Esophagus squamous epithelium (tissue), 5 donors: ENCODE results near the gene MPLKIP. TPM values are rescaled to one million over a fixed set of nuclear protein-coding genes. Genes with fewer than 3 reads are reported as not detected.
A peak's percentile ranks its signal among the peaks of the same experiment; 100 is the strongest.
"Not testable (repeated sequence)": the region's sequence is repeated elsewhere in the genome, so short reads cannot be mapped to it uniquely, and the experiment has no call there.

Experiments used
- DNase-seq: peaks from one replicate; lab custom pipeline; 2025; lab: John Stamatoyannopoulos, UW
- H3K27ac ChIP-seq, 4 donors: fragments of 200-600 bp; sonication (generic); one replicate each; pipeline ENCODE4 v1.5.1; 2016 to 2019; ENCODE audit warnings: mild to moderate bottlenecking in 1 of 4
- H3K27me3 ChIP-seq, 4 donors: fragments of 200-600 bp; sonication (generic); 1 replicate in 3 of 4; 2 replicates in 1 of 4; pipeline versions ENCODE4 v1.5.1 to v1.6.0; 2017 to 2021; ENCODE audit warnings: antibody characterized with exemption in 1 of 4
- H3K36me3 ChIP-seq, 3 donors: fragments of 200-600 bp; sonication (generic); one replicate each; pipeline ENCODE4 v1.5.1; 2016 to 2019
- H3K4me1 ChIP-seq, 3 donors: fragments of 200-600 bp; sonication (generic); one replicate each; pipeline ENCODE4 v1.5.1; 2017 to 2019
- H3K4me3 ChIP-seq, 4 donors: fragments of 200-600 bp; sonication (generic); 1 replicate in 3 of 4; 2 replicates in 1 of 4; pipeline ENCODE4 v1.5.1; 2016 to 2019; ENCODE audit warnings: mild to moderate bottlenecking in 2 of 4, moderate library complexity in 1 of 4
- H3K9me3 ChIP-seq, 3 donors: fragments of 200-600 bp; sonication (generic); one replicate each; pipeline ENCODE4 v1.5.1; 2016 to 2019
- POLR2A ChIP-seq, 4 donors: fragments of 450-650 bp; IDR thresholded peaks; one replicate each; pipeline ENCODE4 v1.6.1; 2017; ENCODE audit warnings: antibody characterized with exemption in 4 of 4, mild to moderate bottlenecking in 4 of 4, moderate library complexity in 3 of 4
- WGBS, 2 donors: methylation state at CpG; one replicate each; pipeline ENCODE4 v1.1.5; 2018; 5-methylcytosine and 5-hydroxymethylcytosine counted together
- intact Hi-C: fragments of 100-400 bp; cut with DNase I; formaldehyde crosslinking; loops from one replicate; pipeline ENCODE4 v1.15.0; 2022
- total RNA-seq, 4 donors: library from RNA; depleted of rRNA; stranded (reverse); fragments of >200 nt; gene quantifications; one replicate each; pipeline ENCODE4 v1.1.0, GENCODE V29; 2016
- TF ChIP-seq, protein P1 (sequence below), 6 experiments: fragments of 450-650 bp in 4 of 6; fragments of 200-600 bp in 2 of 6; sonication (generic) in 2 of 6; IDR thresholded peaks; one replicate each; pipeline ENCODE4 v1.5.1; 2016 to 2019; ENCODE audit warnings: antibody characterized with exemption in 6 of 6, mild to moderate bottlenecking in 4 of 6, moderate library complexity in 4 of 6
- donor health status: DM: yes; HTN: yes; CAD: no.

MPLKIP gene
- 10 to 100 TPM; 29.8 to 43.9 (median 38.4) TPM for total RNA-seq

DNA sequence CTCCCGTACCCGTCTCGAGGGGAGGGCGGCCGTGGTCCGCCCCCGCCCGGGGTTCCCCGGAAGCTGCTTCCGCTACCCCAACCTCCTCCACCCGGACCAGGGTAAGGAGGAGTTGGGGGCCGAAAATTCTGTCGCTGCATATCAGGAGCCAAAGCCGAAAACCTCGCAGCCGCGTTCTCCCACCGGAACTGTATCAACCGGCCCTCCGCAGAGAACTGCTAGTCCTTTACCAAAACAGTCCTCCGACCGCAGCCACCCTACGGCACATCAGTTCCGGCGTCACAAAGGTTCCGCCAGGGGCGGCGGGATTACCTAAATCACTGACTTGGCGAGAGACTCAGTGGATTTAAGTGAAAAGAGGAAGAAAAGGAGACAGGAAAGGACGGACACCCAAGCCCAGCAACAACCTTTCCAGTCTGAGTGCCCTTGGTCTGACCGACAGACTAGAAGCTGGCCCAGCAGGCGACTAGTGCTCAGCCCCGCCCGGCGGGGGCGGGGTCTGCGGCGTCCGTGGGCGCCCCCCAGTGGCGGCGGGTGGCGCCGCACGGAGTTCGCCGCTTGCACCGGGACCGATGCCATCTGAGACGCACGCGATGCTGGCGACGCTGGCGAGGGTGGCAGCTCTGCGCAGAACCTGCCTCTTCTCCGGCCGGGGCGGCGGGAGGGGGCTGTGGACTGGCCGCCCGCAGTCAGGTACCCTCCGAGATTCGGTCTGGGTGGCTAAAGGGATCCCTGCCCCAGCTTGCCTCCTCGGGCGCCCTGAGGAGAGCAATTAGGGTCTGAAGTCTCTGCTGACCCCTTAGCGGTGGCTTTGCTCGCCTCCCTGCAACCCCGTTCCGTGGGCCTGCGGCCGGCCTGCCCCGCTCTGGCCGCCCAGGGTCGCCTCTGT lies at the start of gene MPLKIP, which contains the start of gene SUGCT:
Gene MPLKIP, minus strand, starts transcription at position 195 of the 889 bp plus-strand sequence. Its CDS starts 55 bp downstream, at position 140.
Gene SUGCT, plus strand, starts transcription at position 578 of the 889 bp plus-strand sequence.
- WGBS, 2 donors: 0 to 1% methylated on average over 5 to 17 of the region's 75 CpGs
- Histone ChIP-seq H3K4me3 (peak within 1 kb of the TSS; percentile 83 to 99 (median 88)), H3K4me1 (peaks cover 0 to 45% (median 18%) of the 10 kb centered on the region in 3 donors), H3K27me3 (peaks cover 0 to 8% (median 0%) of the 10 kb centered on the region in 4 donors), H3K27ac (peak within 1 kb of the TSS; percentile 89 to 97 (median 92)), H3K9me3 (no peaks in the 10 kb centered on the region), H3K36me3 (no peaks in the 10 kb centered on the region)
- intact Hi-C loops: no loop called here
- peak; percentile 60 for DNase-seq
- TF ChIP-seq POLR2A (IDR thresholded peaks at IDR 0.05): peak in 3 of 4 donors; percentile 30 to 47 (median 38)
- TF ChIP-seq, protein P1, sequence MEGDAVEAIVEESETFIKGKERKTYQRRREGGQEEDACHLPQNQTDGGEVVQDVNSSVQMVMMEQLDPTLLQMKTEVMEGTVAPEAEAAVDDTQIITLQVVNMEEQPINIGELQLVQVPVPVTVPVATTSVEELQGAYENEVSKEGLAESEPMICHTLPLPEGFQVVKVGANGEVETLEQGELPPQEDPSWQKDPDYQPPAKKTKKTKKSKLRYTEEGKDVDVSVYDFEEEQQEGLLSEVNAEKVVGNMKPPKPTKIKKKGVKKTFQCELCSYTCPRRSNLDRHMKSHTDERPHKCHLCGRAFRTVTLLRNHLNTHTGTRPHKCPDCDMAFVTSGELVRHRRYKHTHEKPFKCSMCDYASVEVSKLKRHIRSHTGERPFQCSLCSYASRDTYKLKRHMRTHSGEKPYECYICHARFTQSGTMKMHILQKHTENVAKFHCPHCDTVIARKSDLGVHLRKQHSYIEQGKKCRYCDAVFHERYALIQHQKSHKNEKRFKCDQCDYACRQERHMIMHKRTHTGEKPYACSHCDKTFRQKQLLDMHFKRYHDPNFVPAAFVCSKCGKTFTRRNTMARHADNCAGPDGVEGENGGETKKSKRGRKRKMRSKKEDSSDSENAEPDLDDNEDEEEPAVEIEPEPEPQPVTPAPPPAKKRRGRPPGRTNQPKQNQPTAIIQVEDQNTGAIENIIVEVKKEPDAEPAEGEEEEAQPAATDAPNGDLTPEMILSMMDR (IDR thresholded peaks at IDR 0.05): peak; percentile 90 to 100 (median 96)

DNA sequence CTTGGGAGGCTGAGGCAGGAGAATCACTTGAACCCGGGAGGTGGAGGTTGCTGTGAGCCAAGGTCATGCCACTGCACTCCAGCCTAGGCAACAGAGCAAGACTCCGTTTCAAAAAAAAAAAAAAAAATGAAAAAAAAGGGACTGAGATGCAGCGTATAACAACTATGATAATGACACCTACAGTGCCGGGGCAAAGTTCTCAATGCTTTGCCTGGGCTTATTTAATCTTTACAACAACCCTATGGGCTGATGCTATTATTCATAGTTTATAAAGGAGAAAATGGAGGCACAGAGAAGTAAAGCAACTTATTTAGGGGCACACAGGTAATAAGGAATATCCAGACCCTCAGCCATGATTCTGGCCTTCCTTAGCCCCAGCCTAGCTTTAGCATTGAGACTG lies 48.0 kb upstream of the MPLKIP start:
- WGBS, 2 donors: 93 to 100% methylated on average over 2 to 3 of the region's 4 CpGs
- Histone ChIP-seq H3K9me3 (no peaks in the 10 kb centered on the region), H3K27ac (no peak overlapping the region), H3K4me1 (no peaks in the 10 kb centered on the region), H3K27me3 (no peaks in the 10 kb centered on the region), H3K36me3 (no peaks in the 10 kb centered on the region), H3K4me3 (no peak overlapping the region)
- TF ChIP-seq POLR2A (IDR thresholded peaks at IDR 0.05): no peak
- TF ChIP-seq, protein P1 (IDR thresholded peaks at IDR 0.05): no peak
- intact Hi-C loops: no loop called here
- no peak for DNase-seq

DNA sequence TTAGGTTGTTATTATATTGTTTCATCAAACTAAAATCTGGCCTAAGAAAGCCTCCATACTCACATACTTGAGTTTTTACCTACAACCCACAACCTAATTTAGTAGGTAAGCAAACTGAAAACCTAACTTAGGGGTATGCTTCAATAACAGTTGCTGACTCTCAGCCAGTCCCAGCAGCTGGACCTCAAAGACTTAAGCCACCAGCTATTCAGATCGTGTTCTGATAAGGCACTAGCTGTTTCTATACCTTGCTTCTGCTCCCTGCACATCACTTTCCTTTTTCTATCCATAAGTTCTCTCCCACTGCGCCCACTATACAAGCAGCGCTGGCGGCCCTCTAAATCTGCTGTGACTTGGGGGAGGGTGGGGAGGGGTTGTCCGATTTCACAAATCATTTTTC lies 42.6 kb upstream of the MPLKIP start:
- TF ChIP-seq, protein P1 (IDR thresholded peaks at IDR 0.05): no peak
- TF ChIP-seq POLR2A (IDR thresholded peaks at IDR 0.05): no peak
- DNase-seq: no peak
- 85 to 87% methylated on average over 5 of the region's 5 CpGs for WGBS, 2 donors
- no peaks in the 10 kb centered on the region for H3K4me1 ChIP-seq
- H3K36me3 ChIP-seq: no peaks in the 10 kb centered on the region
- H3K27ac ChIP-seq: no peak overlapping the region
- no peaks in the 10 kb centered on the region for H3K9me3 ChIP-seq
- H3K4me3 ChIP-seq: no peak overlapping the region
- intact Hi-C loops: no loop called here
- no peaks in the 10 kb centered on the region for H3K27me3 ChIP-seq

DNA sequence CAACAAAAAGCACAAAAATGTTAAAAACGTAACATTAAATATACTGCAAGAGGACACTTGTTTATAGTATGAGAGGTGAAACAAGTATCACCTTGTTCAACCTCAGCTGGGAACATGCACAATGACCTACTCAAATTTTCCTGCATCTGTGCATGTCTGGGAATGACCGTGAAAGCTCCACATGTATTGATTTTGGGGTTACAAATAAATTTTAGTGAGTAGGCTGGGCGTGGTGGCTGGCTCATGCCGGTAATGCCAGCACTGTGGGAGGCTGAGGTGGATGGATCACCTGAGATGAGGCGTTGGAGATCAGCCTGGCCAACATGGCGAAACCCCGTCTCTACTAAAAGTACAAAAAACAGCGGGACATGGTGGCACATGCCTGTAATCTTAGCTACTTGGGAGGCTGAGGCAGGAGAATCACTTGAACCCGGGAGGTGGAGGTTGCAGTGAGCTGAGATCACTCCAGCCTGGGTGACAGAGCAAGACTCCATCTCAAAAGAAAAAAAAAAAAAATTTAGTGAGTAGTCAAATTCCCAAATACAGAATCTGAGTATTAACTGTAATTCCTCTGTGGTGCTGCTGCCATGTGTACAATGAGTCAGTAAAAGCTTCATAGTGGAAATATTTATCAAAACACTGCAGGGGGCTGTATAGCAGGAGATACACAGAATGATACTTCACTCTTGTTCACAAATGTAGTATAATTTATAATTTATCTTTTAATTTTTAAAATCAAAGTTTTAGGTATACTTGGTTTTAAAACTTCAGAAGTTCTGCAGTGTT lies 41.5 kb upstream of the MPLKIP start:
- no peaks in the 10 kb centered on the region for H3K4me1 ChIP-seq
- H3K27me3 ChIP-seq: no peaks in the 10 kb centered on the region
- no peak for DNase-seq
- no peaks in the 10 kb centered on the region for H3K9me3 ChIP-seq
- intact Hi-C loops: no loop called here
- TF ChIP-seq, protein P1 (IDR thresholded peaks at IDR 0.05): no peak
- no peak for TF ChIP-seq POLR2A (IDR thresholded peaks at IDR 0.05)
- H3K4me3 ChIP-seq: no peak overlapping the region
- no peaks in the 10 kb centered on the region for H3K36me3 ChIP-seq
- WGBS, 2 donors: 74 to 82% methylated on average over 9 of the region's 9 CpGs
- no peak overlapping the region for H3K27ac ChIP-seq

DNA sequence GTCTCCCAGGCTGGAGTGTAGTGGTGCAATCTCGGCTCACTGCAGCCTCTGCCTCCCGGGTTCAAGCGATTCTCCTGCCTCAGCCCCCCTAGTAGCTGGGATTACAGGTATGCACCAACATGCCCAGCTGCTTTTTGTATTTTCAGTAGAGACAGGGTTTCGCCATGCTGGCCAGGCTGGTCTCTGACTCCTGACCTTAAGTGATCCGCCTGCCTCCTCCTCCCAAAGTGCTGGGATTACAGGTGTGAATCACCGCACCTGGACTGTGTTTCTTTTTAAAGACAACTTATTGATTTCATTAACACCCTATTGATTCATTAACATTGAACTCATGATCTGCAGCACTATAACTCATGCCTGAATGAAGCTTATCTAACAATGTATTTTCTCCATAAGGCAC lies 40.8 kb upstream of the MPLKIP start:
- H3K4me1 ChIP-seq, H3K36me3 ChIP-seq, H3K4me3 ChIP-seq, H3K27me3 ChIP-seq, DNase-seq, H3K9me3 ChIP-seq, H3K27ac ChIP-seq, intact Hi-C loops: not testable (repeated sequence)
- WGBS, 2 donors: 84 to 85% methylated on average over 6 of the region's 6 CpGs

DNA sequence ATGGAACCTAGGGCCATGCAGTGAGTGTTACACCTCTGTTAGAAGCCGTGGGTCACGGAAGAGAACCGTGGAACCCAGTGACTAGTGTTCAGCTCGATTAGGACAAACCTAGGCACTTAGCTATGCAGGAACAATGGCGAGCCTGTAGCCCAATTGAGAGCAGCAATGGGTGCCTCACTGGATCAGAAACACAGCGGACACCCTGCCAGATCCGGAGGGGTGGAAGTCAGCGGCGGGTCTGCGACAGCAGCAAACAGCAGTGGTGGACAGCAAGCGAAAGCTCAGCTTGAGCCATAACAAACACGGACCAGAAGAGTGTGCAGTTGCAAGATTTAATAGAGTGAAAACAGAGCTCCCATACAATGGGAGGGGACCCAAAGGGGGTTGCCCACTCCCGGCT lies 38.7 kb upstream of the MPLKIP start:
- not testable (repeated sequence) for DNase-seq, H3K27me3 ChIP-seq
- WGBS, 2 donors: 83 to 88% methylated on average over 11 to 12 of the region's 13 CpGs

DNA sequence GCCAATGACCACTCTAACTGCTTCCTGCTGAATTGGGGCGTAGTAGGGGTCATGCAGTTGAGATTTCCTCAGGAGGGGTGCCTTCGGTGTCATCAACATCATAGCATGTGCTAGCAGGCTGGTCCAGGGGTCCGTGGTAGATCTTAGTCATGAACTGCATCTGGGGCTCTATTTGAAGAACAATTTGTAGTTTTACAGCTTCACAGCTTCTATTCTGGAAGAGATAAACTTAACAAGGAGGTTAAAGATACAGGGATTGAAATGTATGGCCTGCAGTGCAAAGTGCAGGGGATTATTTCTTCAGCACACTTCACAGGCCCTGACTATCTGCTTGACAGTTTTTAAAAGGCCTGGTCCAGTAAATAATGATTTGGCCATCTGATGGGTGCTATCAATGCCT lies 33.8 kb upstream of the MPLKIP start:
- H3K4me1 ChIP-seq, H3K36me3 ChIP-seq, H3K27ac ChIP-seq, H3K9me3 ChIP-seq, DNase-seq, H3K27me3 ChIP-seq, H3K4me3 ChIP-seq, intact Hi-C loops: not testable (repeated sequence)
- WGBS, 2 donors: 74% methylated on average over 3 of the region's 3 CpGs; no CpG with 5 or more reads in 1 of the 2 donors

More for the DNA sequence above, 38.7 kb upstream of the MPLKIP start:
- H3K4me1 ChIP-seq, H3K9me3 ChIP-seq, H3K36me3 ChIP-seq, H3K4me3 ChIP-seq, H3K27ac ChIP-seq, intact Hi-C loops: not testable (repeated sequence)
